PC-3 (cell line): ENCODE measurements around the gene WDR45B. TPM values are rescaled to one million over a fixed set of nuclear protein-coding genes. Genes with fewer than 3 reads are reported as not detected.

Experiments
- ATAC-seq: fragments of 200-7000 bp; cut with Tn5 transposase; 2 replicates; pipeline ENCODE4 v1.9.1; 2020; ENCODE audit warnings: mild to moderate bottlenecking, moderate library complexity
- BruUV-seq: library from RNA; stranded (reverse); fragments of 400-500 nt; replicated peaks from 2 replicates; lab custom pipeline; 2021; lab: Mats Ljungman, UMichigan
- CTCF ChIA-PET: fragments of 300-600 bp; sonication (Branson Sonifier 250); formaldehyde crosslinking; loops from one replicate; lab custom pipeline; 2022; ENCODE audit warnings: antibody characterized with exemption; lab: Charles Lee
- POLR2A ChIA-PET: fragments of 300-600 bp; sonication (Branson Sonifier 250); formaldehyde crosslinking; loops from one replicate; lab custom pipeline; 2022; ENCODE audit warnings: antibody characterized with exemption; ENCODE audit not compliant: unreplicated experiment; lab: Charles Lee
- DNase-seq: peaks from one replicate; pipeline ENCODE4 v3.0.0-alpha.2; 2015
- H2AFZ ChIP-seq: fragments of 300-600 bp; sonication (generic); 2 replicates; pipeline ENCODE4 v1.6.0; 2016; ENCODE audit warnings: antibody characterized with exemption, low read length
- H3F3A ChIP-seq: fragments of 300-600 bp; sonication (generic); one replicate; pipeline ENCODE4 v1.6.0; 2017; ENCODE audit warnings: antibody characterized with exemption, low read length, control low read depth, mild to moderate bottlenecking; ENCODE audit not compliant: unreplicated experiment
- H3K27ac ChIP-seq: fragments of 300-600 bp; sonication (generic); 2 replicates; pipeline ENCODE4 v1.5.1; 2016; ENCODE audit warnings: mild to moderate bottlenecking, low read length
- H3K27me3 ChIP-seq: fragments of 300-600 bp; sonication (generic); 2 replicates; pipeline ENCODE4 v1.6.1; 2016; ENCODE audit warnings: low read length, mixed read lengths
- H3K36me3 ChIP-seq: fragments of 300-600 bp; sonication (generic); 2 replicates; pipeline ENCODE4 v1.6.1; 2016; ENCODE audit warnings: low read depth, mixed run types, low read length, mixed read lengths
- H3K4me1 ChIP-seq: fragments of 300-600 bp; sonication (generic); 2 replicates; pipeline ENCODE4 v1.5.1; 2016; ENCODE audit warnings: low read length; ENCODE audit not compliant: insufficient read depth
- H3K4me2 ChIP-seq: fragments of 300-600 bp; sonication (generic); 2 replicates; pipeline ENCODE4 v1.6.0; 2016; ENCODE audit warnings: low read length
- H3K4me3 ChIP-seq: fragments of 300-600 bp; sonication (generic); 2 replicates; pipeline ENCODE4 v1.5.1; 2016; ENCODE audit warnings: mild to moderate bottlenecking, low read length, mixed read lengths
- H3K79me2 ChIP-seq: fragments of 300-600 bp; sonication (generic); 2 replicates; pipeline ENCODE4 v1.6.1; 2017; ENCODE audit warnings: low read length, mixed read lengths
- H3K9ac ChIP-seq: fragments of 300-600 bp; sonication (generic); 2 replicates; pipeline ENCODE4 v1.6.0; 2016; ENCODE audit warnings: mild to moderate bottlenecking, low read length
- H3K9me2 ChIP-seq: fragments of 300-600 bp; sonication (generic); replicated peaks from 2 replicates; pipeline ENCODE4 v1.6.1; 2016; ENCODE audit warnings: mixed run types, low read length, mixed read lengths
- H3K9me3 ChIP-seq: fragments of 300-600 bp; sonication (generic); 2 replicates; pipeline ENCODE4 v1.6.1; 2016; ENCODE audit warnings: low read length, mixed read lengths
- H4K20me1 ChIP-seq: fragments of 300-600 bp; sonication (generic); 2 replicates; pipeline ENCODE4 v1.6.1; 2016; ENCODE audit warnings: low read length, mixed read lengths
- EZH2 ChIP-seq: fragments of 300-600 bp; sonication (generic); IDR thresholded peaks from one replicate; pipeline ENCODE4 v1.6.1; 2017; ENCODE audit warnings: antibody characterized with exemption, mild to moderate bottlenecking, low read length; ENCODE audit not compliant: unreplicated experiment
- EZH2phosphoT487 ChIP-seq: fragments of 300-600 bp; sonication (generic); IDR thresholded peaks from 2 replicates; pipeline ENCODE4 v1.6.1; 2018; ENCODE audit warnings: mild to moderate bottlenecking, antibody characterized with exemption, low read length, borderline replicate concordance
- intact Hi-C: fragments of 100-400 bp; cut with micrococcal nuclease; formaldehyde crosslinking; loops from 2 replicates; pipeline ENCODE4 v1.9.0; 2023
- total RNA-seq: library from RNA; depleted of rRNA; stranded (reverse); fragments of >200 nt; gene quantifications from 2 replicates; pipeline ENCODE4 v1.2.3, GENCODE V29; 2014
- TF ChIP-seq, protein P1 (sequence below): fragments of 300-600 bp; sonication (generic); conservative IDR thresholded peaks from 2 replicates; pipeline ENCODE4 v1.5.1; 2017; ENCODE audit warnings: antibody characterized with exemption, low read depth, mild to moderate bottlenecking, low read length

The WDR45B gene
- total RNA-seq, 1 experiment from 2014 or later = 110 TPM

- H3K9me2 ChIP-seq = no peaks in the 10 kb centered on the region
- H3K27ac ChIP-seq = no peak overlapping the region
- no peak for DNase-seq
- no peak overlapping the region for H3K4me2 ChIP-seq
- TF ChIP-seq, protein P1, sequence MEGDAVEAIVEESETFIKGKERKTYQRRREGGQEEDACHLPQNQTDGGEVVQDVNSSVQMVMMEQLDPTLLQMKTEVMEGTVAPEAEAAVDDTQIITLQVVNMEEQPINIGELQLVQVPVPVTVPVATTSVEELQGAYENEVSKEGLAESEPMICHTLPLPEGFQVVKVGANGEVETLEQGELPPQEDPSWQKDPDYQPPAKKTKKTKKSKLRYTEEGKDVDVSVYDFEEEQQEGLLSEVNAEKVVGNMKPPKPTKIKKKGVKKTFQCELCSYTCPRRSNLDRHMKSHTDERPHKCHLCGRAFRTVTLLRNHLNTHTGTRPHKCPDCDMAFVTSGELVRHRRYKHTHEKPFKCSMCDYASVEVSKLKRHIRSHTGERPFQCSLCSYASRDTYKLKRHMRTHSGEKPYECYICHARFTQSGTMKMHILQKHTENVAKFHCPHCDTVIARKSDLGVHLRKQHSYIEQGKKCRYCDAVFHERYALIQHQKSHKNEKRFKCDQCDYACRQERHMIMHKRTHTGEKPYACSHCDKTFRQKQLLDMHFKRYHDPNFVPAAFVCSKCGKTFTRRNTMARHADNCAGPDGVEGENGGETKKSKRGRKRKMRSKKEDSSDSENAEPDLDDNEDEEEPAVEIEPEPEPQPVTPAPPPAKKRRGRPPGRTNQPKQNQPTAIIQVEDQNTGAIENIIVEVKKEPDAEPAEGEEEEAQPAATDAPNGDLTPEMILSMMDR = no peak
- TF ChIP-seq EZH2phosphoT487 = no peak
- no peak for TF ChIP-seq EZH2
- peaks cover 9% of the 10 kb centered on the region for H3F3A ChIP-seq
- BruUV-seq = no TSS peak
- H3K9ac ChIP-seq = no peak overlapping the region
- H3K27me3 ChIP-seq = no peaks in the 10 kb centered on the region
- ATAC-seq = no peak
- H2AFZ ChIP-seq = no peak overlapping the region
- H3K4me3 ChIP-seq = no peak overlapping the region
- POLR2A ChIA-PET = no interaction called here
- H3K4me1 ChIP-seq = peaks cover 15% of the 10 kb centered on the region; the same call in 1 of the 2 replicates
- no peaks in the 10 kb centered on the region for H3K36me3 ChIP-seq
- H4K20me1 ChIP-seq = no peaks in the 10 kb centered on the region
- intact Hi-C loops = no loop called here
- H3K79me2 ChIP-seq = no peaks in the 10 kb centered on the region
- no peaks in the 10 kb centered on the region for H3K9me3 ChIP-seq
- CTCF ChIA-PET = no interaction called here
Measured at GRCh38 chr17:82658796-82659452, 10.7 kb upstream of the WDR45B start.

- Histone ChIP-seq H3K9ac (no peak overlapping the region), H3F3A (peaks cover 9% of the 10 kb centered on the region), H3K4me1 (peaks cover 15% of the 10 kb centered on the region; the same call in 1 of the 2 replicates), H3K9me3 (no peaks in the 10 kb centered on the region), H3K4me3 (no peak overlapping the region), H4K20me1 (no peaks in the 10 kb centered on the region), H2AFZ (no peak overlapping the region), H3K79me2 (no peaks in the 10 kb centered on the region), H3K27ac (no peak overlapping the region), H3K36me3 (no peaks in the 10 kb centered on the region), H3K4me2 (no peak overlapping the region), H3K27me3 (no peaks in the 10 kb centered on the region), H3K9me2 (no peaks in the 10 kb centered on the region)
- no TSS peak for BruUV-seq
- intact Hi-C loops = no loop called here
- ChIA-PET POLR2A (no interaction called here), CTCF (no interaction called here)
- TF ChIP-seq EZH2phosphoT487 = no peak
- TF ChIP-seq EZH2 = no peak
- TF ChIP-seq, protein P1 = no peak
- ATAC-seq (no peak), DNase-seq (no peak)
Measured at GRCh38 chr17:82658331-82658730, 10.1 kb upstream of the WDR45B start.

- H3K9me2 ChIP-seq = no peaks in the 10 kb centered on the region
- ATAC-seq = no peak
- no peaks in the 10 kb centered on the region for H4K20me1 ChIP-seq
- H3K27ac ChIP-seq = no peak overlapping the region
- H3K9ac ChIP-seq = no peak overlapping the region
- DNase-seq = no peak
- ChIA-PET POLR2A (no interaction called here), CTCF (interaction anchor here (0.6 kb wide), 1 partner anchor 110 kb away, joined by 4 read pairs; no protein-coding TSS in a partner anchor)
- H2AFZ ChIP-seq = no peak overlapping the region
- no peak overlapping the region for H3K4me2 ChIP-seq
- no peak overlapping the region for H3K4me3 ChIP-seq
- peaks cover 9% of the 10 kb centered on the region for H3F3A ChIP-seq
- BruUV-seq = no TSS peak
- H3K79me2 ChIP-seq = no peaks in the 10 kb centered on the region
- TF ChIP-seq EZH2phosphoT487 (no peak), EZH2 (no peak)
- TF ChIP-seq, protein P1 = no peak
- intact Hi-C loops = no loop called here
- no peaks in the 10 kb centered on the region for H3K9me3 ChIP-seq
- peaks cover 15% of the 10 kb centered on the region; the same call in 1 of the 2 replicates for H3K4me1 ChIP-seq
- no peaks in the 10 kb centered on the region for H3K27me3 ChIP-seq
- H3K36me3 ChIP-seq = no peaks in the 10 kb centered on the region
Measured at GRCh38 chr17:82657926-82658325, 9.7 kb upstream of the WDR45B start.
